ENCODE measurements around the gene CMTM7. TPM values are rescaled to one million over a fixed set of nuclear protein-coding genes. Genes with fewer than 3 reads are reported as not detected.
"Not testable (repeated sequence)": the region's sequence is repeated elsewhere in the genome, so short reads cannot be mapped to it uniquely, and the experiment has no call there.

The CMTM7 gene
- polyA plus RNA-seq, 3 donors: 46.2 to 50.4 (median 50.1) TPM

DNA sequence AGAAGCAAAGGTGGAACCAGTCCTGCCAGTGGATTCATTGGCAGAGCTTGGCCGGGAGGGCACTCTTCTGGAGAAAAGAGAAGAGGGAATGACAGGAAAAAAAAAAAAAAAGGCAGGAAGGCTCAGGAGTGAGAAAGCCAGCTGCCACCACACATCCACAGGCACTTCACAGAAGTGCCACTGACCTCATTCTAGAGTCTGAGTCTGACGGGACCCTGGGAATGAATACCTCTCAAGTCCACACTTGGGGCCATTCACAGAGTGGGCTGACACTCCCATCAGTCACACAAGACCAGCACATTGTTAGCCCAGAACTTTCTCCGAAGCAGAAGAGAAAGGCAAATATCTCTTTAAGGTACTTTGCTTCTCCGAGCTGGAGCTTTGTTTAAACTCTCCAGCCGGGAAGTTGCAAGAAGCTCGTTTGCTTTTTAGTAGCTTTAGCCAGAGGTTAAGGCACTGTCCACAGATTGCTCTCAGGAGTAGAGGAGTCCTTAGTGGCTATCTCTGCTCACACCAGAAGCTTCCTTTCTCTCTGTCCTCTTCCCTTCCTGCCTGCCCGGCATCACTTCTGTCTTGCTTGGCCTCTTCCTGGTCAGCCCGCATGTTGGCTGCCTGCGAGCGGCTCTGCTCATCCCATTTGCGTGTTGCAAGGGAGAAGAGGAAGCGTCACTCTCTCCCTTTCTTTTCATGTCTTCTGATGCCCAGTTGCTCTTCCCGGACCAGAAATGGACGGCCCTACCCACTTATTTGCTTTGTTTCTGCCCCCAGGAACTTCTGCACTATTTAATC, 57.2 kb downstream of the CMTM7 start:
- no peak for DNase-seq (ENCODE audit: extremely low read depth in 1 of 11, low read depth in 9 of 11, low spot score in 4 of 11)

DNA sequence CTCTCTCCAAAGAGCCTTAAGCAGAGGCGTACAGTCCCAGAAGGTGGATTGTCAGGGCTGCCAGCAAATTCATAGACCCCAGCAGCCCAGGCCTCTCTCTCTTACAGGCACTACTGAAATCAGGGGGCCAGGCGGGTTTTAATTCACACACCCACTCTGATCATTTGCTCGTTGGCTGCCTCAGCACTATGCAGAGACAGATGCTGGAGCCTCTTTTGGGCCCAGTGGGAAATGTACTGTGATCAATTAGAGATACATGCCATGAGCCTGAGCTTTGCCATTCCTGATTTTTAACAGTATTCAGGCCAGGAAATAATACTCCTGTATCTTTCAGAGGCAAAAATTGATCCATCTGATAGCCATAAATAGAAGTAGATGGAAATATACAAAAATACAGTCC, 58.0 kb downstream of the CMTM7 start:
- DNase-seq (ENCODE audit: extremely low read depth in 1 of 11, low read depth in 9 of 11, low spot score in 4 of 11): no peak

DNA sequence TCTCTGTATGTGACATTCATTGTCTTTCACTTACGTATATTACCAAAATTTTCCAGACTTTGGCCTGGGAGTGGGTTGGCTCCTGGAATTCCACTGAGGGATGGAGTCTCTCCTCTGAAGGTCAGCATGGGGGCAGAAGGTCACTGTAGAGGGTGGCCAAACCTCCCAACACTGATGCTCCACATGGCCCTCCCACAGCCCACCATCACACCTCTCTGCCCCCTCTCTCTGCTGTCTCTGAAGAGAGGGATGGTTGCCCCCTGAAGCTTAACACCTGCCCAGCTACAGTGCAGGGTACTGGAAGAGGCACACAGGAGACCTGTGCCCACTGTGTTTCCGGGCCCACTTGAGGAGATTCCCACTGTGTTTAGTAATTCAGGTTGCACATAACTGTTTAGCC, 58.8 kb downstream of the CMTM7 start:
- DNase-seq (ENCODE audit: extremely low read depth in 1 of 11, low read depth in 9 of 11, low spot score in 4 of 11): no peak

DNA sequence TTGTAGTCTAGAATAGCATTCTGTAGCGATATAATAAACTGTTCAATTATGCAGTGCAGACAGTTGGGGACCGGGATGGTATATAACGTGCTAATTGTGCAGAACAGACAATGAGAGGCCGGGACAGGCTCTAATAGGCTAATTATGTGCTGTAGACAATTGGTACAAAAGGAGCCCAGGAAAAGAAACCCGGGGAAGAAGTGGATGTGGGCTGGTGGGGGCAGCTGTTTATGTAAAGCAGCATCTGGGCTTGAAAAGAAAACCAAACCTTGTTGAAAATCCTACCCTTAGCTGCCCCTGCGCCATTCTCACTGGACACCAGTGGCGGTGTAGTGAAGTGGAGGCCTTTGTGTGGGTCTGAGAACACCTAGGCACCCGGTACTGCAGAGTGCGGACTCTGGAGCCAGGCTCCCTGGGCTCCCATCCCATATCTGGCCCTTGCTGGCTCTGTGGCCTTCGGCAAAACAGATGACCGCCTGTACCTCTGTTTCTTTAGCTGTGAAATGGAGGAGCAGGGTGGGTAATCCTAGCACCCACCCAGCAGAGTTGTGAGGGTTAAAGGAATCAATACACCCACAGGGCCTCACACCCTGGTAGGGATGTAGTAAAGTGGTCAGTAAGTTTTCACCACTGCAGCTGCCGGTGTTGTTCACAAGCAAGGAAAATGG, 59.5 kb downstream of the CMTM7 start:
- no peak for DNase-seq (ENCODE audit: extremely low read depth in 1 of 11, low read depth in 9 of 11, low spot score in 4 of 11)

DNA sequence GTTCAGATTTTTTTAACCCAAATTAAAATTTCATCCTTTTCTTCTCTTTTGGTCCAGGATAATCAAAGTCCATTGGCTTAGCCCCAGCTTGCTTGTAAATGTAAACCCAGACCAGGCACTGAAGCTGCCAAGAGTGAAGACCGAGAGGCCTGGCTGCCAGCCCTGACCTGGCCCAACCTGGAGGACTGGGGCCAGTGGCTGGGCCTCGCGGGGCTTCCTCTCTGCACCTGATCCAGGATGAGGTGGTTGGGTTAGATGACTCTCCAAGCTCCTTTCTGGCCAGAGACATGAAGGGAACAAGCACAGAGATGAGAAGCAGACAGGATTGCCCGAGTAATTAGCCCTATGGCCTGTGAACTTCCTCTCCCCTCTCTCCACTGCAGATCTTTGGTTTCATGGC, 60.4 kb downstream of the CMTM7 start:
- no peak for DNase-seq (ENCODE audit: extremely low read depth in 1 of 11, low read depth in 9 of 11, low spot score in 4 of 11)

DNA sequence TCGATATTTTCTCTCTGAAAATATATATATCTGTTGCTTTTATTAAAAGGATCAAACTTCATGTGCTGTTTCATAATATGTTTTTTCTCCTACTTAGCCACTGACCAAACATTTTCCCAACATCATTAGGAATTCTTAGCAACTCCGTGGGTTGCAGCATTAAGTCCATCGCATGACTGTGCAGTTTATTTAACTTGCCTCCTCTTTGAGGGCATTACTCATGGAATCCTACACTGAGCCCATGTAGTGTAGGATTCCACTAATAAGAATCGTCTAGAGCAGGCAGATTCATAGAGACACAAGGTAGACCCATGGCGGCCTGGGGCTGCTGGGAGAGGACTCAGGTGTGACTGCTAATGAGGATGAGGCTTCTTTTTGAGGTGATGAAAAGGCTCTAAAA, 61.7 kb downstream of the CMTM7 start:
- no peak for DNase-seq (ENCODE audit: extremely low read depth in 1 of 11, low read depth in 9 of 11, low spot score in 4 of 11)

DNA sequence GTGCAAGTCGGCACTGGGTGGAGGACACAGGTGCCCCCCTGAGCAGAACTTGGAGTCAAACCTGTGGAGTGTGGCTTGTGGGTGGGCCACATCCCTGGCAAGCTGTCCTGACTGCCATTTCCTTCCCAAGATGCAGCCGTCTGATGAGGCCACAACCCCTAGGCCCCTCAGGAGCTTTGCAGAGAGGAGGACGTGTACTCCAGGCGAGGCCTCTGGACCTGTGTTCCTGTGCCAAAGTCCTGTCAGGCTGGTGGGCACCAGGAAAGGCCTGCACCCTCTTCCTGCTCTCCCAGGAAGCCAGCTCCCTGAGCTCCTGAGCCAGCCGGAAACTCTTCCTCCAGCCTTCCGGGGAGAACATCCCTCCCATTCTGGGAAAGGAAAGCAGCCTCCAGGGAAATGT, 62.5 kb downstream of the CMTM7 start:
- DNase-seq (ENCODE audit: extremely low read depth in 1 of 11, low read depth in 9 of 11, low spot score in 4 of 11): no peak

DNA sequence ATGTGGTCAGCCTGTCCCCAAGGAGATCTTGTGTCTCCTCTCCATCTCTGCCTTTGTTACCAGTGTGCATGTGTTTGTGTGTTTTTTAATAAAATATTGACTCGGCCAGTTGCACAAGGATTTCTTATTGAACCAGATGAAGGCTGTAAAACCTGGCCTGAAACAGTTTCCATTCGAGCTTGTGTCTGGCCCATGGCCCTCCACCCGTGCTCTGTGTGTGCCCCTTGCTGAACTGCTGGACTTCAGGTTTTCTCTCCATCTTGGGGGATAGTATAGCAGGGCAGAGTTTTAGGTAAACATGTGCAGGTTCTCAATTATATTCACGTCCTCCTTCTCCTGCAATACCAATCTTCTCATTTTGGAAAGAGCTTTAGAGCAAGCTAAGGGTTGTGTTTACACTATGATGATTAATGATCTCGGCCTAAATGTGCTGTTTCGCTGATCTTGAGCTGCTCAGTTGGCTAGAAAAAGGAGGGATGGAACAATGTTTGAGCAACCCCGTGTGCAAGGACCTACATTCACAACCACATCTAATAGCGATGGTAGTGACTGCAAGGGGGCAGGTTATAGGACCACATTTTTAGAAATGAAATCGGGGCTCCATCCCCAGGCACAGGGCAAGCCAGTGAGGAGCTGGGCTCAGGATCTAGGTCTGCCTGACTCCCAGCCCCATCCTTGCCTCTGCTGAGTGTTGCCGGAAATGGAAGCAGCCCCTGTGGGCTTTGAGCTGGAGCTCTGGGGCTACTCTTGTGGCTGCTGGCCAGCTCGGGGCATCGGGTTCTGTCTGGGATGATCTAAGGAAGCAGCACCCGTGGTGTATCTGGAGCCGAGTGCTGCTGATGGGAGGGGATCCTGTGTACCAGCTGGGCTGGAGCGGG, 63.3 kb downstream of the CMTM7 start:
- DNase-seq (ENCODE audit: extremely low read depth in 1 of 11, low read depth in 9 of 11, low spot score in 4 of 11): no peak

DNA sequence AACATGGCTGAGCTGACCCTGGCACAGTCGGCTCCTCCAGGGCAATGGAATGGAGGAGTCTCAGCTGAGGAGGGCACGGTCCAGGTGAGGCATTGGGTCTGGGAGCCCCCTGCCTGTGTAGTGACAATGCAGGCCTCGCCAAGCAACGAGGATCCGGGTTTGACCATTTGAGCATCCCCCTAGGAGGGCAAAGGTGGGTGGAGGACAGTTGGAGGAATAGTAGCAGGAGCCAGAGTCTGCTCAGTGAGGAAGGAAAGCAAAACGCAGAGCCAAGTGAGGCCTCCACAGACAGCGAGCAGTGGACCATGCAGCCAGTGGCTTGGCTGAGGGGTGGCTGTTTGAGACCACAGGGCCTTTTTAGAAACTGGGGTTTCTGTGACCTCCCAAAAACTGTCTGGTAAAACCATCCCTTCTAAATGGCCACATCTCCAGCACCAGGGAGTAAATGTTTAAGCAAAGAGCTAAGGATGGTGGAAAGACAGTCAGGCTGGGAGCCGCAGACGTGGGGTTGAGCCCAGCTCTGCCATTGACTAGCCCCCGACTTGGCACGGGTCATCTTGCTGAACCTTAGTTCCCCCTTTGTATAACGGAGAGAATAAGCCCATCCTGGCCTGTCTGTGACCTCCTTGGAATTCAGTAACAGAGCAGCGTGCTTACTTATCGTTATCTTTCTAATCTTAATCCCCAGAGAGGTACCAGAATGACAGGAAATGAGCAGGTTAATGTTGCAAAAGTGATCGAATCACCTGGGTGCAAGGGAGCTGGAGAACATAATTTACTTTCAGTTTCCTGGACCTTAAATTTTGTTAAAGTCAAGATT, 64.2 kb downstream of the CMTM7 start:
- DNase-seq (ENCODE audit: extremely low read depth in 1 of 11, low read depth in 9 of 11, low spot score in 4 of 11): no peak

DNA sequence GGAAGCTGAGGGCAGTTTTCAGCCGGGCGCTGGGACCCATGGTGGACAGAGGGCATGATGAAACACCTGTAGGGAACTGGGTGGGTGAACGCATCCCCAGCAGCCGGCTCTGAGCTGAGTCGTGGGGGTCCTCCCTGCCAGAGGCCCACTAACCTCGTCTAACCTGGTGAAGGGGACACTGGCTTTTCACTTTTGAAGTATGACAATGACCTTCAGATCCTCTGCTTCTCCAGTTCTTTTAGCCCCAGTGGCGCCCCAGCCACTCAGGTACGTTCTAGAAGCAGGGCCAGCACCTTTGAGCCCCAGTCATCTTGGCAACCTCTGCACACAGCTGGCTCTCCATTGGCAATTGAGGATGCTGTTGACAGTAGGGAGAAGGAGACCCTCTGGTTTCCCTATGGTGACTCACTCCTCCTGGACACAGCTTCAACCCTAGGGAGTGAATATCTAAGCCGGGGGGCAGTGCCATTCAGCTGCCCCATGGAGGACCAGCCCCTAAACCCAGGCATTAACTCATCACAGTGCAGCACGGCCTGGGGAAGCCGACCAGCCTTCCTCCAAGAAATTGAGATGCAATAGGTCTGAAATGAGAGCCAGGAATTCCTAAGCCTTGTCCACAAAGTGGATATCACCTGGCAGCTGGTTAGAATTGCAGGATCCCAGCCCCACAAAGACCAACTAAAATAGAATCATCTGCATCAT, 64.9 kb downstream of the CMTM7 start:
- DNase-seq (ENCODE audit: extremely low read depth in 1 of 11, low read depth in 9 of 11, low spot score in 4 of 11): no peak

DNA sequence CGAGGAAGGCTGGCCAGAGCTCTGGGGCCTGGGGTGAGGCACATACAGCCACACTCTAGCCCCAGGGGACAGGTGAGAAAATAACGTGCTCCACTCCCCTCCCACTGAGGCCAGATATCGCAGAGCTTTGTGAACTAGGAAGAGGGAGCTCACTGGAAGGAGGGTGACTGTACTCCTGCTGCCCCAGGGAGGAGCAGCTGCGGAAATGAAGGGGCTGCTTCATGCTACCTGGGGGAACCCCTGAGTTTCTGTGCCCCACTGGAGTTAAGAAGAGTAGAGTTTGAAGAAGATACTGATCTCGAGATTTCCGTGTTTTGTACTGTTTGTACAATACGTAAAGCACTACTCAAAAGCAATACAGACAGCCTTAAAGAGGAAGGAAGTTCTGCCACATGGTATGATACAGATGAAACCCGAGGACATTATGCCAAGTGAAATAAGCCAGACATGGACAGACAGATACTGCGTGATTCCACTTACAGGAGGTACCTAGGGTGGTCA, 66.4 kb downstream of the CMTM7 start:
- no peak for DNase-seq (ENCODE audit: extremely low read depth in 1 of 11, low read depth in 9 of 11, low spot score in 4 of 11)

DNA sequence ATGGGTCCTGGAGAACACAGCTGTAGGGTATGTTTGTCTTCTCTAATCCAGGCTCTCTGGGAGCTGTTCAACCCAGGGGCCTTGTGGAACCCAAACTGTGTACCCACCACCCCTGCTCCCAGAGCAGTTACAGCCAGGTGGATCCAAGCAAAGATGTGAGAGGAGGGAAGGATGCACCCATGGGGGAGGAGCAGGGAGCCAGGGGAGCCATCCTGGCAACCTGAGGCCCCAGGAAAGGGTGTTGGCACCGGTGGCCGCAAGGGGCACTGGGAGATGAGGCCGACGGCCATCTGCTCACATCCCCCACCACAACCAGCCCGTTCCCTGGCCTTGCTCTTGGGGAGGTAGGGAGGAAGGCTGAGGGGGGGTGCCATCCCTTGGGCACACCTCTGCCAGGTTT, 67.8 kb downstream of the CMTM7 start:
- DNase-seq (ENCODE audit: extremely low read depth in 1 of 11, low read depth in 9 of 11, low spot score in 4 of 11): no peak

DNA sequence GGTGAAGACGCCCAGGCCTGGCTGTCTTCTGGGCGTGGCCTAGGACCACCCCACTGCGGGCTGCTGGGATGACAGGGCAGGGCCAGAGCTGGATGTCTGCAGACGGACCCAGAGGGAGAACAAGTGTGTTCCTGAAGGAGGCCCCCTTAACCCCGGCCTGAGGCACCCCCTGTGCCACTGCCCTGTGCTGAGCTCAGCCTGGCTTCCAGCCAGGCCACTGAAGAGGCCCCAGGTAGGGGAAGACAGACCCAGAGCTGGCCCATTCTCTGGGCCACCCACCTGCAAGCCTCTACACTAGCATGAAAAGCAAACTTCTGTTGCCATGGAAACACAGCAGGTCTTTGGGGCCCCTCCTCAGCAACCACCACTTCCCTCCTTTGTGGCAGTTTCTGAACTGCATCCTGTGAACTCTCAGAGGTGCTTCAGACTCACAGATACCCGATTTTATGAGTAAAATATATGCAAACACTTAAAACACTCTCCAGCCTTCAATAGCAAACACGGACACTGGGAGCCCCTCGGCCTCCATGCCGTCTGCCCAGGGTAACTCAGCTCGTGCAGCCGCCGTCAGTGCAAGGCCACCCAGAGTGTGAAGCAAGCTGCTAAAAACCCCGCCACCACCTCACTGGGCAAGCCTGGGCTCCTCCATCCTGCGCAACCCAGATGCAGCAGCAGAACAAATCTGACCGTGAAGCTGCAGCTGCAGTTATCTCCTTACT, 68.5 kb downstream of the CMTM7 start:
- DNase-seq (ENCODE audit: extremely low read depth in 1 of 11, low read depth in 9 of 11, low spot score in 4 of 11): no peak

DNA sequence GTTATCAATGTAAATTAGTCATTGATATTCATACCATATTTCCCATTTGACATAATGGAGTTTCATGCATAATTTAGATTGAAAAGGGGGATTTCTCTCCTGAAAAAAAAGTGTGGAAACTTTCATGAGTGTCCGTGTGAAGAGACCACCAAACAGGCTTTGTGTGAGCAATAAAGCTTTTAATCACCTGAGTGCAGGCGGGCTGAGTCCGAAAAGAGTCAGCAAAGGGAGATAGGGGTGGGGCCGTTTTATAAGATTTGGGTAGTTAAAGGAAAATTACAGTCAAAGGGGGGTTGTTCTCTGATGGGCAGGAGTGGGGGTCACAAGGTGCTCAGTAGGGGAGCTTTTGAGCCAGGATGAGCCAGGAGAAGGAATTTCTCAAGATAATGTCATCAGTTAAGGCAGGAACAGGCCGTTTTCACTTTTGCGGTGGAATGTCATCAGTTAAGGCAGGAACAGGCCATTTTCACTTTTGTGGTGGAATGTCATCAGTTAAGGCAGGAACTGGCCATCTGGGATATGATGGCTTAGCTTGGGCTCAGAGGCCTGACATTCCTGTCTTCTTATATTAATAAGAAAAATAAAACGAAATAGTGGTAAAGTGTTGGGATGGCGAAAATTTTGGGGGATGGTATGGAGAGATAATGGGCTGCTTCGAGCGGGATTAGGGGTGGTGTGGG, 69.3 kb downstream of the CMTM7 start:
- not testable (repeated sequence) for DNase-seq (ENCODE audit: extremely low read depth in 1 of 11, low read depth in 9 of 11, low spot score in 4 of 11)

DNA sequence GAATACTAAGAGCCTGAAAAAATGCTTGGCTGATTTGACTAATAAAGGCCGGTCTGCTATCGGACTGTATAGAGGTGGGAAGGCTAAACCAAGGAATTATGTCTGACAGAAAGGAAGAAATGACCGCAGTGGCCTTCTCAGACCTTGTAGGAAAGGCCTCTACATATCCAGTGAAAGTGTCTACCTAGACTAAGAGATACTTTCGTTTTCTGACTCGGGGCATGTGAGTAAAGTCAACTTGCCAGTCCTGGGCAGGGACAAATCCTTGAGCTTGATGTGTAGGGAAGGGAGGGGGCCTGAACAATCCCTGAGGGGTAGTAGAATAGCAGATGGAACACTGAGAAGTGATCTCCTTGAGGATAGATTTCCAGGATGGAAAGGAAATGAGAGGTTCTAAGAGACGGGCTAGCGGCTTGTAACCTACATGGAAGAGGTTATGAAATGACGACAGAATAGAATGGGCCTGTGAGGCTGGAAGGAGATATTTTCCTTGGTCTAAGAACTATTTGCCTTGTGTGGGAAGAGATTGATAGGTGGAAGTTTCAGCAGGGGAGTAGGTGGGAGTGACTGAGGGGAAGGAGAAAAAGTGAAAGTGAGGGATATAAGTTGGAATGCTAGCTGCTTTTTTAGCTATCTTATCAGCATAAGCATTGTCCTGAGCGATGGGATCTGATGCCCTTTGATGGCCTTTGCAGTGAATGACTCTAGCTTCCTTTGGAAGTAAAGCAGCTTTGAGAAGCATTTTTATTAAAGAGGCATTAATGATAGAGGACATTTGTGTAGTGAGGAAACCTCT, 70.7 kb downstream of the CMTM7 start:
- DNase-seq (ENCODE audit: extremely low read depth in 1 of 11, low read depth in 9 of 11, low spot score in 4 of 11): not testable (repeated sequence)

DNA sequence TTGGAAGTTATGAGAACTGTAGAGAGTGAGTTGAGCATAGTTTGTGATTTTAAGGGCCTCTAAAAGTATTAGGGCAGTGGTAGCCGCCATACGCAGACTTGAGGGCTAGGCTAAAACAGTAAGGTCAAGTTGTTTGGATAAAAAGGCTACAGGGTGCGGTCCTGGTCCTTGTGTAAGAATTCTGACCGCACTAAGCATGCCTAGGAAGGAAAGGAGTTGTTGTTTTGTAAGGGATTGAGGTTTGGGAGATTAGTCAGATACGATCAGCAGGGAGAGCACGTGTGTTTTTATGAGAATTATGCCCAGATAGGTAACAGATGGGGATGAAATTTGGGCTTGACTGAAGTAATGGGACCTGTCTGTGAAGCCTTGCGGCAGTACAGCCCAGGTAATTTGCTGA, 71.8 kb downstream of the CMTM7 start:
- DNase-seq (ENCODE audit: extremely low read depth in 1 of 11, low read depth in 9 of 11, low spot score in 4 of 11): not testable (repeated sequence)

All from renal cortex interstitium (tissue), 11 donors.